Stimulated activated CD4-positive, alpha-beta T cell treated with anti-CD3 and anti-CD28 coated beads, Interleukin-15, amount 100 ng/mL, for 1 hour (primary cell): ENCODE data around the gene EEF1AKMT2.
"Not testable (repeated sequence)": the region's sequence is repeated elsewhere in the genome, so short reads cannot be mapped to it uniquely, and the experiment has no call there.

Experiments used
- DNase-seq, 2 donors: peaks; one replicate each; pipeline ENCODE4 v3.0.0-alpha.2; 2020; ENCODE audit warnings: low read depth in 1 of 2, low spot score in 1 of 2

The EEF1AKMT2 gene

GRCh38 chr10:124791547-124792348 lies at the start of gene EEF1AKMT2:
TSS of gene EEF1AKMT2 (minus strand) at chr10:124791887. CDS start at chr10:124791833, 54 bp downstream.
- peak; percentile 69 to 85 for DNase-seq

- no peak for DNase-seq
Observed at GRCh38 chr10:124837687-124838086, 46.0 kb upstream of the EEF1AKMT2 start.

- DNase-seq = no peak
Observed at GRCh38 chr10:124831116-124831515, 39.4 kb upstream of the EEF1AKMT2 start.

- no peak for DNase-seq
Observed at GRCh38 chr10:124830445-124830844, 38.8 kb upstream of the EEF1AKMT2 start.

GRCh38 chr10:124829447-124830115 lies 37.9 kb upstream of the EEF1AKMT2 start:
- DNase-seq = no peak

GRCh38 chr10:124827474-124827873 lies 35.8 kb upstream of the EEF1AKMT2 start:
- no peak for DNase-seq

- no peak for DNase-seq
Observed at GRCh38 chr10:124826262-124826661, 34.6 kb upstream of the EEF1AKMT2 start.

- DNase-seq = no peak
Observed at GRCh38 chr10:124825702-124826101, 34.0 kb upstream of the EEF1AKMT2 start.

- DNase-seq = not testable (repeated sequence)
Observed at GRCh38 chr10:124824932-124825331, 33.2 kb upstream of the EEF1AKMT2 start.

- no peak for DNase-seq
Observed at GRCh38 chr10:124824507-124824906, 32.8 kb upstream of the EEF1AKMT2 start.

GRCh38 chr10:124821520-124821919 lies 29.8 kb upstream of the EEF1AKMT2 start:
- DNase-seq = no peak

GRCh38 chr10:124820121-124820520 lies 28.4 kb upstream of the EEF1AKMT2 start:
- DNase-seq = no peak

GRCh38 chr10:124802313-124802675 lies 10.6 kb upstream of the EEF1AKMT2 start:
- no peak for DNase-seq

GRCh38 chr10:124799211-124799610 lies 7.5 kb upstream of the EEF1AKMT2 start:
- no peak for DNase-seq

- DNase-seq = no peak
Observed at GRCh38 chr10:124798781-124799180, 7.1 kb upstream of the EEF1AKMT2 start.

- DNase-seq = no peak
Observed at GRCh38 chr10:124798364-124798763, 6.7 kb upstream of the EEF1AKMT2 start.

GRCh38 chr10:124792998-124793352 lies 1.3 kb upstream of the EEF1AKMT2 start:
- DNase-seq = no peak

- not testable (repeated sequence) for DNase-seq
Observed at GRCh38 chr10:124782900-124783299, 8.8 kb downstream of the EEF1AKMT2 start.

- DNase-seq = no peak
Observed at GRCh38 chr10:124768791-124769190, 22.9 kb downstream of the EEF1AKMT2 start.

- DNase-seq = no peak
Observed at GRCh38 chr10:124765256-124765655, 26.4 kb downstream of the EEF1AKMT2 start.

GRCh38 chr10:124763267-124763666 lies 28.4 kb downstream of the EEF1AKMT2 start:
- DNase-seq = no peak

GRCh38 chr10:124762281-124762680 lies 29.4 kb downstream of the EEF1AKMT2 start:
- DNase-seq = no peak
